ENCODE measurements around the gene BEST4. TPM values are rescaled to one million over a fixed set of nuclear protein-coding genes. Genes with fewer than 3 reads are reported as not detected.
"Not testable (repeated sequence)": the region's sequence is repeated elsewhere in the genome, so short reads cannot be mapped to it uniquely, and the experiment has no call there.

Gene BEST4
- total RNA-seq, 1 donor from 2014 or later = 0.12 TPM

DNA sequence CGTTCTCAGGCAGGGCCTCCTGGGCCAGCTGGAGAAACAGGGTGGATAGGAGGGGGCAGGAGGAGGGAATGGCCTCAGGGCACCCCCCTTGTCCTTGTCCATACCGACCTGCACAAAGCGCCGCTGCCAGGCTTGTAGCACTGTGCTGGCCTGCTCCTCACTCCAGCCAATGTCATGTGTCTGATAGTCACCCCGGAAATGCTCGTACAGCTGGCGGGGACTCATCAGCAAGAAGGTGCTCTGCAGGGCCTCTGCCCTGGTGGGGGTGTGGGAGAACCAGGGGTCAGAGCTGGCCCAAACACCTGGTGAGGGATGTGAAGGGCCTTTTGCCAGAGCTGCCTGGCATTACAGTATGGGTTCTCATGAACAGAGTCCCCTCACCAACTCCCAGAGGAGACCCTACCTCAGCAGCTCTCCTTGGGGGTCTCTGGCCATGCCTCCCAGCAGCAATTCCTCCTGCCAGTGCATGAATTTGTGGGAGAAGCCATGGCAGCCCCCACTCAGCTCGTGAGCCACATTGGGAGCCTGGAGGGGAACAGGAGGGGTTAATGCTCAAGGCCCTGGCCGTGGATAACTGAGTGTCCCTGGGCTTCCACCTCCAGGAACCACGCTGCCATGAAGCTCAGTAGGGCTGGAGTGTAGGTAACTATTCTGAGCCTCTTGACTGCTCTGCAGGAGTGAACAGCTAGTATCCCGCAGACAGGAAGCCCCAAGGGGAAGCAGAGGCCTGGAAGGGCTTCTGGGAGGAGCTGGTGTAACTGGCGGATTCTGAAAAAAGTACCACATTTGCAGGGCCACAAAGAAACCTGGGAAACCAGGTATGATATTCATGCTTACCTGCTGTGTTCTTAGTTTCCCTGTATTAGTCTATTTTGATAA, 41.8 kb upstream of the BEST4 start:
- TF ChIP-seq, protein P1, sequence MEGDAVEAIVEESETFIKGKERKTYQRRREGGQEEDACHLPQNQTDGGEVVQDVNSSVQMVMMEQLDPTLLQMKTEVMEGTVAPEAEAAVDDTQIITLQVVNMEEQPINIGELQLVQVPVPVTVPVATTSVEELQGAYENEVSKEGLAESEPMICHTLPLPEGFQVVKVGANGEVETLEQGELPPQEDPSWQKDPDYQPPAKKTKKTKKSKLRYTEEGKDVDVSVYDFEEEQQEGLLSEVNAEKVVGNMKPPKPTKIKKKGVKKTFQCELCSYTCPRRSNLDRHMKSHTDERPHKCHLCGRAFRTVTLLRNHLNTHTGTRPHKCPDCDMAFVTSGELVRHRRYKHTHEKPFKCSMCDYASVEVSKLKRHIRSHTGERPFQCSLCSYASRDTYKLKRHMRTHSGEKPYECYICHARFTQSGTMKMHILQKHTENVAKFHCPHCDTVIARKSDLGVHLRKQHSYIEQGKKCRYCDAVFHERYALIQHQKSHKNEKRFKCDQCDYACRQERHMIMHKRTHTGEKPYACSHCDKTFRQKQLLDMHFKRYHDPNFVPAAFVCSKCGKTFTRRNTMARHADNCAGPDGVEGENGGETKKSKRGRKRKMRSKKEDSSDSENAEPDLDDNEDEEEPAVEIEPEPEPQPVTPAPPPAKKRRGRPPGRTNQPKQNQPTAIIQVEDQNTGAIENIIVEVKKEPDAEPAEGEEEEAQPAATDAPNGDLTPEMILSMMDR (conservative IDR thresholded peaks at IDR 0.05; ENCODE audit: low read depth, low read length) = no peak
- H3K4me3 ChIP-seq (ENCODE audit: low read depth, low read length) = no peak overlapping the region
- DNase-seq (ENCODE audit: low read depth) = no peak

DNA sequence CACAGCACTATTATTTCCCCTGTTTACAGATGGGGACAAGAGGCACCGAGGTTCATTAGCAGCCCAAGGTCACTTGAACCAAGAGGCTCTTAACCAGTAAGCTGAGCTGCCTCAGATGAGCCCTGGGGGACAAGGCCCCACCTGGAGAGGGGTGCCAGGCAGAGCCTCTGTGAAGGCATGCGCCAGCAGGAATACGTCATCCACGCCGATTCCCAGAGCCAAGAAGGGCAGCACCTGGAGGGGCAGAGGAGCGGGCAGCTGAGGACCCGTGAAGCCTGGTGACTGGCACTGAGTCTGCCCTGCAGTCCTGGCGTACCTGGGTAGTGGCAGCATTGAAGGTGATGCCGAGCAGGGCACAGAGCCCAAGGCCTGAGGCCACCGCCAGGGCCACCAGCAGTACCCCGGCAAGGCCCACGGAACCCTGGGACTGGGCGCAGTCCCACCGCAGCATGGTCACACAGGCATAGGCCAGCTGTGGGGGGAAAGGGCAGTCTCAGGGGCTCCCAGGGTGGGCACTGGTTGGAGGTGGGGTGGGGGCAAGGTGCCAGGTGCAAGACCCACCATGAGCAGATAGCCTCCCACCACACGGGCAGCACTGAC, 41.0 kb upstream of the BEST4 start:
- no peak for DNase-seq (ENCODE audit: low read depth)
- TF ChIP-seq, protein P1 (conservative IDR thresholded peaks at IDR 0.05; ENCODE audit: low read depth, low read length) = no peak
- H3K4me3 ChIP-seq (ENCODE audit: low read depth, low read length) = no peak overlapping the region

DNA sequence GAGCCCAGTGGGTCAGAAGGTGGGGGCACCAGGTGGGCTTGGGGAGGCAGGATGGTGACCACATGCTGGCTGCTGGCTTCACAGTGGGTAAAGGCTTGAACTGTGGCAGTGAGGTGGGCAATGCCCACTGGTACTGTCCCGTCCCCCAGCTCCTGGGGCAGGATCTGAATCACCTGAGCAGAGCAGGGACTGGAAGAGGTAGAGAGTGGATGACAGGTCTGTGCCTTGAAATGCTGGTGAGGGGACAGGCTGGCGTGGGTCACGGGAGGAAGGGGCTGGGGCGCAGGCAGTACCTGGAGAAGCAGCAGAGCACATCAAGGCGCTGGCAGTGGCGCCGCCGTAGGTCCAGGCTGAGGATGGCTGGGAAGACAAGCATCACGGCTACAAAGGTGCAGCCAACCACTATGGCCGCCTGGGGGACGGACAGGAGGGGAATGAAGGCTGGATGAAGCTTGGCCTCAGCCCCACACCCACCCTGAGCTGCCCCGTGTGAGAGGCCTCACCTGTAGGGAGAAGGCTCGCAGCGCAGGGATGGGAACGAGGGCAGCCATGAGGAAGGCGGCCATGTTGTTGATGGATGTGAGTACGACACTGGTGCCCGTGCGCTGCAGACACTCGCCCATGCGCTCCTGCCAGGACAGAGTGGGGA, 40.2 kb upstream of the BEST4 start:
- TF ChIP-seq, protein P1 (conservative IDR thresholded peaks at IDR 0.05; ENCODE audit: low read depth, low read length) = no peak
- no peak for DNase-seq (ENCODE audit: low read depth)
- no peak overlapping the region for H3K4me3 ChIP-seq (ENCODE audit: low read depth, low read length)

DNA sequence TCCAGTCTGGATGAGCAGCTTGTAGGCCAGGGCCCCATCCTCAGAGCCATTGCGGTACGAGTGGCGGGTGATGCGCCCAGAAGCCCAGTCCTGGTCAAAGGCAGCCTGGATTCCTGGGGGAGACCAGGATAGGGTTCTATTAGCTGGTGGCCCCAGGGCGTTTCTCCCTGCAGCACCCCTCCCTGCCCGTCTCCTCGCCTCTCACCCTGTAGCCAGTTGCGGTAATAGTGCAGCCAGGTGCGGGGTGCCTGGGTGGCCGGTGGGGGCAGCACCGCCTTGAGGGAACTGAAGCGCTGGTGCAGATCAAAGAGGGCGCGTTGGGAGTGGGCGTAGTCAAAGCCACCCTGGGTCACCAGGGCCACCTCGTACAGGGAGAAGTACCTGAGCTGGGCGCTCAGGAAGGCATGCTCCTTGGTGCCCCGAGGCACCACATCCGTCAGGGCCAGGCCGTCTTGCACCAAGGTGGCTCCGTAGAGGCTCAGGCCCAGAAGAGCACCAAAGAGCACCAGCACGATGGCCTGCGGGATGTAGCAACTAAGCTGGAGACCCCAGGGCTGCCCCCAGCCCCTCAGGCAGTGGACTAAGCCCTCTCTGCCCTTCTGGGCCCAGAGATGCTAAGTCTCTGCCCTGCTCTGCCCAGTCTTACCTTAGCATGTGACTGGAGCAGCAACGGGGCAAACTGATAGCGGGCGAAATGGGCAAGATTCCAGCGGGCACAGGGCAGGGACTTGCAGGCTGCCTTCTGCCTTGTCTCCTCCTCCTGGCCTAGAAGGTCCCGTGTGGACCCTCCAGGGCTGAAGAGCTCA, 39.4 kb upstream of the BEST4 start:
- no peak overlapping the region for H3K4me3 ChIP-seq (ENCODE audit: low read depth, low read length)
- TF ChIP-seq, protein P1 (conservative IDR thresholded peaks at IDR 0.05; ENCODE audit: low read depth, low read length) = no peak

DNA sequence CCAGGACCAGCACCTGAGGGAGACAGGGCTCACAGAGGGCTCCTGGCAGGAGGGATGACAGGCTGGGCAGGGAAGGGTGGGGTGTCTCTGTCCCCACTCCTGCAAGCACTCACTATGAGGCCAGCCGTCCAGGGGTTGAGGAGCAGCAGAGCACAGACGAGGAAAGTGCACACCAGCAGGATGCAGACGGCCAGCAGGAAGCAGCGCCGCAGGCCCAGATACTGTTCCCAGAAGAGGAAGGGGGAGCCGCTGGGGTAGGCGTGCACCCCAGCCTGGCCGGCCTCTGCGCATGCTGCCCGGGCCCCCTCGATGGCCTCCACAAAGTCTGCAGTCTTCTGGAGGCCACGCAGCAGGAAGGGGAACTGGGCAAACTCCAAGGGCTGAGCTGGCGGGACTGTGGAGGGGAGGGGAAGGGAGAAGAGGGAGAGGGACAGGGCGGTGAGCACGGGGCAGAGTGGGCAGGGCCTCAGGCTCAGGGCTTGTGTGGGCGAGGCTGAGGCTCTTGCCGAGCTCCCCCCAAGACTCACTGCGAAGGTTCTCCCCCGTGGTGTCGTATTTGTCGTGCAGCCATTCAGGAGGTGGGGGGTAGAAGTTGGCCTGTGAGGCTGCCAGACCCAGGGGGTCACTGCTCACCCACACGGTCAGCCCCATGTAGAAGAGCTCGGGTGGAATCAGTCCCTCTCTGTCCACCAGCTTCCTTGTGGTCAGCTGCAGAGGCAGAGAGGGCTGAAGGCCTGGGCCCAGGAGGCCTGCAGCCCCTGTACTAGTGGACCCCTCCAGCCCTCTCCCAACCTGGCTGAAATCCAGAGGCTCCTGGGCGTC, 38.6 kb upstream of the BEST4 start:
- no peak for DNase-seq (ENCODE audit: low read depth)
- TF ChIP-seq, protein P1 (conservative IDR thresholded peaks at IDR 0.05; ENCODE audit: low read depth, low read length) = no peak
- no peak overlapping the region for H3K4me3 ChIP-seq (ENCODE audit: low read depth, low read length)

More for the DNA sequence above, 39.4 kb upstream of the BEST4 start:
- no peak for DNase-seq (ENCODE audit: low read depth)

DNA sequence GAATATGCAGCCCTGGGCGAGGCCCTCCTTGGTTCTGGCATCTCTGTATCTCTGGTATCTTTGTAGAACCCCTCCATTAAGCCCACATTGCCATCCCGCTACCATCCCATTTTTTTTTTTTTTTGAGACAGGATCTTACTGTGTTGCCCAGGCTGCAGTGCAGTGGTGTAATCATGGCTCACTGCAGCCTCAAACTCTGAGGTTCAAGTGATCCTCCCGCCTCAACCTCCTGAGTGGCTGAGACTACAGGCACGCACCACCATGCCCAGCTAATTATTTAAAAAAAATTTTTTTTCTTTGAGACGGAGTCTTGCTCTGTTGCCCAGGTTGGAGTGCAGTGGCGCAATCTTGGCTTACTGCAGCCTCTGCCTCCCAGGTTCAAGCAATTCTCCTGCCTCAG, 36.4 kb upstream of the BEST4 start:
- not testable (repeated sequence) for DNase-seq (ENCODE audit: low read depth); H3K4me3 ChIP-seq (ENCODE audit: low read depth, low read length)
